GM19240 (cell line): ENCODE results near the gene BRD4.

ENCODE experiments used
- DNase-seq: peaks from one replicate; pipeline ENCODE4 v3.0.0; 2011; ENCODE audit warnings: low spot score; ENCODE audit not compliant: insufficient read length

Gene BRD4

DNA sequence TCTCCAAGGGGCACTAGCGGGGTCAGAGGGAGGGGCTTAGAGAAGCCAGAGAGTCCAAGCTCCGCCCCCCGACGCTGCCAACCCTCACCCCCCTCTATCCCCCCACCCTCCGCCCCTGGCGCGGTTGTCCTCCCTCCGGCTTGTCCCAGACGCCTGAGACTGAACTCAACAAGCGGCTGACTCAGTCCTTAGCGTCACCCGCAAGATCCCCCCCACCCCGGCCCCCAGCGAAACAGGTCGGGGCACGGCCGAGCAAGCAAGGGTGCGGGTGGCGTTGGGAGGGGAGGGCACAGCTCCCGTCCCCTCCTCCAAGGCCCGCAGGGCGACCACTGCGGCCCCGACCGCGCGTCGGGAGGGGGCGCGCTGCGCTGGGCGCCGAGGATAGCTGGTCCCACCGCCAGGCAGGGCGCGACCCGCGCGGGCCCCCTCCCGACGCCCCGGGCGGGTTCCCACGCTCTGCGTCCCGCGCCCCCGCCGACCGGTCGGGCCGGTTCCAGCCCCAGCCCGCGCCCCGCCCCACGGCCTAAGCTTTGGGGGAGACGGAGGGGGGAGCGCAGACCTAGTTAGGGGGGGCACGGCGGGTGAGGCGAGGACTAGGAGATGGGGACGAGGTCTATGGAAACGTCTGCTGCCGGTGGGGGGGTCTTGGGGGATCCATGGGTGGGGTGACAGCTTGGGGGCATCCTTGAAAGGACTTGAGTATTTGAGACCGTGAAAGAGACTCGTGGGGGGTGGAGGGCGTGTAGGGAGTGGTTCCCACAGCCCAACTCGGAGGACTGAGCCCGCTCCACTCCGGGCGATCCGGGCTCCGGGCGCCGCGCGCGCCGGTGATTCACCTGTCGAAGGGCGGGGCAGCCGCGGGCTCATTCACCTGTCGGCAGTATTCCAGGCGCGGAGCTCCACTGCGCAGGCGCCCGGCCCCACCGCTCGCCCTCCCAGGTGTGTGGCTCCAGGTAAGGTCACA lies 136.7 kb downstream of the BRD4 start:
- DNase-seq = no peak

DNA sequence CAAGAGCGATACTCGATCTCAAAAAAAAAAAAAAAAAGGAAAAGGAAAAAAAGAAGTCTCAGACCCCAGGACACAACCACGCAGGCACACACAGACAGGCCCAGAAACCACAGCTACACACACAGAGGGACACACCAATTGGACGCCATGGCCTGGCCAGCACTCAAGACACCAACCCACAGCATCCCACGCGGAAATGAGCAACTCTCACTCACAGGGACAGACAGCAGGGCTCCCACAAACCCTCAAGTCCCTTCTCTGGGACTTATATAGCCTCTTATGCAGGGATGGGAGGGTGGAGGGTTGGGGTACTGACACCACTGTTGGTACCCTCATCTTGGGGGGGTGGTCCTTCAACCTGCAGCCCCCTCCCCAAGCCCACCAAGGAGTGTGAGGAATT lies 137.4 kb downstream of the BRD4 start:
- no peak for DNase-seq

DNA sequence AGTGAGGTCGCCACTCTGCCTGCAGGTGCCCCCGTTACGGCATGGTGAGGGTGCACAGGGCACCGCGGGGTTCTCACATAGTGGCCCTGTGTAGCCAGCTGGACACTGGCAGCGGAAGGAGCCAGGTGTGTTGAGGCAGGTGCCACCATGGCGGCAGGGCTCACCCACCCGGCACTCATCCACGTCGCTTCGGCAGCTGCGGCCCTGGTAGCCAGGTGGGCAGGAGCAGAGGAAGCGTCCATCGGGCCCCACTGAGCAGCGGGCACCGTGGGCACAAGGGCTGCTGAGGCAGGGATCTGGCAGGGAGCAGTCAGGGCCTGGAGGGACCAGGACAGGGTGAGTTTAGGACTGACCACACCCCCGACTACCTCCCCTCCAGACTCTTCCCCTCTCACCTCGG lies 140.4 kb downstream of the BRD4 start:
- DNase-seq = no peak

DNA sequence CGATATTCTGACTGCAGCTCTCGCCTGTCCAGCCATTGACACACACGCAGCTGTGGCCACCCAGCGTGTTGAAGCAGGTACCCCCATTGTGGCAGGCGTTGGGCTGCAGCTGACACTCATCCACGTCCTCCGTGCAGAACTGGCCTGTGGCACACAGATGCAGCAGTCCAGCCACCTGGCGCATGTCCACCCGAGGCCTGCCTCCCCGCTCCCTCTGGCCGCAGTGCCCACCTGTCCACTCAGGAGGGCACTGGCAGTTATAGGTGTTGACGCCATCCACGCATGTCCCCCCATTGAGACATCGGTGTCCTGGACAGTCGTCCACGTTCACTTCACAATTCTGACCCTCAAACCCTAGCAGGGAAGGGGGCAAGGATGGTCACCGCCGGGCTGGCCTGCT lies 140.8 kb downstream of the BRD4 start:
- DNase-seq = no peak

DNA sequence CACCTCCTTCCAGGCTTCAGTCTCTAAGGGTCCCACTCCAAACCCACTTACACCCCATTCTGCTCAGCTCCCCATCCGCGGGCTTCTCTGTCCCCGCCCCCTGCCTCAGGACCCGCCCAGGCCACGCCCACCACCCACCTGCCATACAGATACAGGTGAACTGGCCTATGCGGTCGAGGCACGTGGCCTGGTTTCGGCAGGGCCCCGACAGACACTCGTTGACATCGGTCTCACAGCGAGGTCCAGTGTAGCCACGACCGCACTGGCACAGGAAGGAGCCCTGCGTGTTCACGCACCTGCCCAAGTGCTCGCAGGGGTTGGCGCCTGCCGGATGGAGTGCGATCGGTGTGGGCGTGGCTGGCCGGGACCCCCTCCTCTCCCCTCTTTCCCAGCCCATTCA lies 143.5 kb downstream of the BRD4 start:
- DNase-seq = no peak

DNA sequence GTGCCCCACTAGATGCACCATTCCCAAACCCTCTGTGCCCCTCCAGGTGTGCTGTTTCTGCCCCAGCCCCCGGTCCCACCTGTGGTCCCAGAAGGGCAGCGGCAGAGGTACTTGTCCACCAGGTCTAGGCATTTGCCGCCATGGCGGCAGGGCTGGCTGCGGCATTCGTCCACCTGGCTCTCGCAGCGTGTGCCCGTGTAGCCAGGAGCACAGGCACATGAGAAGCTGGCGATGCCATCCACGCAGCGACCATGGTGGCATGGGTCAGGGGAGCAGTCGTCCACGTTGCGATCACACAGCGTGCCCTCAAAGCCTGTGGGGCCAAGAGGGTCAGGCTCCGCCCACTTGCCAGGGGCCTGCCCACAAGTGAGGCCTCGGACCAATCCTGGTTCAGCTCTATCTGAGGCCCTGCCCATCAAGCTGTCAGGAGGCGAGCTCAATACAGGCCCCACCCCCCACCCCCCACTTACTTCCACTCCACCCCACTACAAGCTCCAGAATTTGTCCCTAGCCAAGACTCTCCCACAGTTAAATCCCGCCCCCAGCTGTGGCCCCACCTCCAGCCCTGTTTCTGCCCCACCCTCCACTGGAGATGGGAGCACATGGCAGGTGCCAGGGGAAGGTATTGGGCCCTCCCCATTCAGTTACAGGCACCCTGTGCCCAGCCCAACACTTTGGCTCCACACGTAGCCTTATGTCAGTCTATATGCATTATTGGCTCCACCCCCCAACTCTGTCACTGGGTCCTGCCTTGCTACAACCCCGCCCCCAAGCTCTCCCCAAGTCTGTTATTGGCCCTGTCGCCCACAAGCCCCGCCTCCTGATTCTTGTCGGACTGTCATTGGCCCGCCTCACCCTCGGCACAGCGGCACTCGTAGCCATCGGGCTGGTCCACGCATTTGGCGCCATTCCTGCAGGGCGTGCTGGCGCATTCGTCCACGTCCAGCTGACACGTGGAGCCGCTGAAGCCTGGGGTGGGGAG lies 145.0 kb downstream of the BRD4 start:
- no peak for DNase-seq
